Measurements from ENCODE around the gene LHX3. TPM values are rescaled to one million over a fixed set of nuclear protein-coding genes. Genes with fewer than 3 reads are reported as not detected.

LHX3 gene
- total RNA-seq, 6 experiments from 2014 or later: not detected

DNA sequence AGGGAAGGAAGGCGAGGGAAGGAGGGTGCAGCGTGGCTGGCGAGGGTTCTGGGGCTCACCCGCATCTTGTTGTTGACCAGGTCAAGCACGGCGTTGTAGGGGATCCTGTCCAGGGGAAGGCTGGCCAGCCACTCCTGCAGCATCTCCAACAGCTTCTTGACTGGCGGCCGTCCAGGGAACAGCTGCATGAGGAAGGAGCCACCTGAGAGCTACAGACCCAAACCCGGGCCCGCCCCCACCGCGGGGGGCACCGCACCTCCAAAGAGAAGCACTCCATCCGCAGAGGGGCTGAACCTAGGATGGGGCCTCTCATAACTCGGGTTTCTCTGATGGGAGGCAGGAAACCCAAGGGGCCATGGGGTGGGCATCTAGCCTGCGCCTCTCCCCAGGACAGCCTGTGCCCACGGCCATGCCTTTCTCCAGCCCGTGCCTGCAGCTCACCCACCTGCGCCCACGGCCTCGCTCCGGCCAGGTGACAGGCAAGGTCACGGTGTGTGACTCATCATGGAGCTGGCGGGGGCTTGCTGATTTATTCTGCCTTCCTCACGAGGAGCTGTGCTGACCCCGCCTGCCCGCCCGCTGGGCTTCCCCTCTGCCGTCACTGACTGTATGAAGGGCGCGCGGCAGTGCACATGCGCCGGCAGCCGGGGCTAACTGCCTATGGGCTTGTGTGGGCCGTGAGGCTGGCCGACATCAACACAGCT is 11.8 kb upstream of the LHX3 start:
- TF ChIP-seq, protein P1, sequence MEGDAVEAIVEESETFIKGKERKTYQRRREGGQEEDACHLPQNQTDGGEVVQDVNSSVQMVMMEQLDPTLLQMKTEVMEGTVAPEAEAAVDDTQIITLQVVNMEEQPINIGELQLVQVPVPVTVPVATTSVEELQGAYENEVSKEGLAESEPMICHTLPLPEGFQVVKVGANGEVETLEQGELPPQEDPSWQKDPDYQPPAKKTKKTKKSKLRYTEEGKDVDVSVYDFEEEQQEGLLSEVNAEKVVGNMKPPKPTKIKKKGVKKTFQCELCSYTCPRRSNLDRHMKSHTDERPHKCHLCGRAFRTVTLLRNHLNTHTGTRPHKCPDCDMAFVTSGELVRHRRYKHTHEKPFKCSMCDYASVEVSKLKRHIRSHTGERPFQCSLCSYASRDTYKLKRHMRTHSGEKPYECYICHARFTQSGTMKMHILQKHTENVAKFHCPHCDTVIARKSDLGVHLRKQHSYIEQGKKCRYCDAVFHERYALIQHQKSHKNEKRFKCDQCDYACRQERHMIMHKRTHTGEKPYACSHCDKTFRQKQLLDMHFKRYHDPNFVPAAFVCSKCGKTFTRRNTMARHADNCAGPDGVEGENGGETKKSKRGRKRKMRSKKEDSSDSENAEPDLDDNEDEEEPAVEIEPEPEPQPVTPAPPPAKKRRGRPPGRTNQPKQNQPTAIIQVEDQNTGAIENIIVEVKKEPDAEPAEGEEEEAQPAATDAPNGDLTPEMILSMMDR (IDR thresholded peaks at IDR 0.05): no peak
- Mint-ChIP-seq H3K27me3 (ENCODE audit: insufficient read depth) (no peaks in the 10 kb centered on the region), H3K4me1 (ENCODE audit: low read depth) (peaks cover 20% of the 10 kb centered on the region), H3K27ac (no peak overlapping the region), H3K4me3 (no peak overlapping the region), H3K36me3 (ENCODE audit: low read depth) (peaks cover 28% of the 10 kb centered on the region), H3K9me3 (0 out of 2 replicates have a peak, but pooled peaks cover 3% of the 10 kb centered on the region)
- no peak for DNase-seq

DNA sequence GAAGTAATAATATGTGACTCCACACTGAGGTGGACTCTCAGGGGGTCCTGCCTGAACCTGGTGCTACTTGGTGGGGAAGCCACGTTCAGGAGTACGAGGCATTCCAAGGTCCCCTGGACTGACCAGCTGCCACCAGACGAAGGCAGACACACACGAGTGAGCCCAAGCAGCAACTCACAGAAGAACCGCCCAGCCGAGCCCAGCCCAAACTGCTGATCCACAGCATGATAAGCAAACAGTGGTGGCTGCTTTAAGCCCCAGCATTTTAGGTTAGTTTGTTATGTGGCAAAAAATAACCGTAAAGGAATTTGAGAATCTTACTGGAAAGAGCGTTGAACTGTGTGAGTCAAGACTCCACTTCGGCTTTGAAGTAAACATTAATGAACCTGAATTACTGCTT is 8.8 kb upstream of the LHX3 start:
- H3K4me3 Mint-ChIP-seq: no peak overlapping the region
- no peak overlapping the region for H3K27ac Mint-ChIP-seq
- H3K4me1 Mint-ChIP-seq (ENCODE audit: low read depth): no peaks in the 10 kb centered on the region
- H3K9me3 Mint-ChIP-seq: 0 out of 2 replicates have a peak, but pooled peaks cover 3% of the 10 kb centered on the region
- H3K27me3 Mint-ChIP-seq (ENCODE audit: insufficient read depth): no peaks in the 10 kb centered on the region
- H3K36me3 Mint-ChIP-seq (ENCODE audit: low read depth): peaks cover 27% of the 10 kb centered on the region
- TF ChIP-seq, protein P1 (IDR thresholded peaks at IDR 0.05): no peak
- no peak for DNase-seq

DNA sequence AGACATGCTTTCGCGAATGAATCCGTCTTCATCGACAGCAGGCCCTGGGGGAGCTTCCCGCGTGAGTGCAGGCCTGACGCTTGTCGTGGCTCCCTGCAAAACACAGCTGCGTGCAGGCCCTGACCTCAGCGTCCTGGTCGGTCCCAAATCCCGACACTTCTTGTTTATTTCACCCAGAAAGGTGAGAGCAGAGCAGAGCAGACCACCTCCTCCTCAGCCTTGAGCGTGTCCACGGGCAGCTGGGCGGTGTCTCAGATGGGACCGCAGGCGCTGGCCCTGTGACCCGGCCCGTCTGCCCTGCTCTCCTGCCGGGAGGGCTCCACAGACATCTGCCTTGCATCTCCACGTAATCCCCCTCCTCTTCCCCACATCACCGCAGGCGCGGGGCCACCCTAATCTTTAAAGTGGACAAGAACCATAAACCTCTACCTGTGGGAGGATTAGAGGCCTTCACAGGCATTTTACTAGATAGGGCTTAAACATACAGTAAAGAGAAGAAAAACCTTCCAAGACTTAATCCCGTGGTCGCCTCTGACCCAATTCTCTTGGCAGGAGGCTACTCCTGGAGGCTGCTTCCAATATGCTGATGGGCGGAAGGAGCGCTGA is 7.5 kb upstream of the LHX3 start:
- Mint-ChIP-seq H3K4me3 (no peak overlapping the region), H3K27ac (no peak overlapping the region), H3K36me3 (ENCODE audit: low read depth) (peaks cover 27% of the 10 kb centered on the region), H3K27me3 (ENCODE audit: insufficient read depth) (no peaks in the 10 kb centered on the region), H3K4me1 (ENCODE audit: low read depth) (no peaks in the 10 kb centered on the region), H3K9me3 (0 out of 2 replicates have a peak, but pooled peaks cover 3% of the 10 kb centered on the region)
- no peak for DNase-seq
- TF ChIP-seq, protein P1 (IDR thresholded peaks at IDR 0.05): no peak

DNA sequence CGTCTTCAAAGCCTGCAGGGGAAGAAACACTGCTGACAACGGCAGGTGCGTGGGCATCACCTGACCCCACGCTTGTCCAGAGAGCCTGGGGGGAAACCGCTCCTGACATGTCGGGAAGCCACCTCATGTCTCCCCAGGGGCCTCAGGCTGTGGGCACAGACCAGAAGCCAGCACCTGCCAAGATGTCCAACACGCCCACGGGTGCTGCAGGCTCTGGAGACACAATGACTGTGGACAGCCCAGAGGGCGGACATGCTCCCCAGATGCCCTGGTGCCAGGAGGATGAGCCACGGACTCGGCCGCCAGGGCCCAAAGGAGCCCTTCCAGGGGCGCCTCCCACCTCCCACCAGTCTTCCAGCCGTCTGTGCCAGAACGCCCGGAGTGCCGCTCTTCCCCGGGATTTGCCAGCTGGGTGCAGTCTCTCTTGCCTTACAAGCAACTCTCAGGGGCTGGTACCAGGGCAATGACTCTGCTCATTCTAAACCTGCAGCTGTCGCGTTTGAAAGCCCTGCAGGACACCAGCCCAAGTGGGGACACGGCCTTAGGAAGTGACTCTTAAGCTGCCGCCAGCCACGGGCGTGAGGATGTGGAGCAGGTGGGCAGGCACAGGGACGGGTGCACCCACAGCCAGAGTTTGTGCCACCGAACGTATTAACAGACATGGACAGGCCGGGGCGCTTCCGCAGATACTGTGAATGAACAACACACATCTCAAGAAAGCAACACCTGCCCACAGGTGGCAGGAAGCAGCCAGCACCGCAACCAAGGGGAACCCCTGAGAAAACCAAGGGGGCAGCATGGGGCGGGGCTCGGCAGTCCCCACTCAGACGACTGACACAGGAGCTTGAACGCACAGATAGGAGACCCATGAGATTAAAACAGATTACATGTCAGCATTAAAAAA is 6.8 kb upstream of the LHX3 start:
- TF ChIP-seq, protein P1 (IDR thresholded peaks at IDR 0.05): no peak
- no peak overlapping the region for H3K4me3 Mint-ChIP-seq
- H3K4me1 Mint-ChIP-seq (ENCODE audit: low read depth): no peaks in the 10 kb centered on the region
- H3K27me3 Mint-ChIP-seq (ENCODE audit: insufficient read depth): no peaks in the 10 kb centered on the region; the same call in 1 of the 2 replicates
- DNase-seq: no peak
- H3K27ac Mint-ChIP-seq: no peak overlapping the region
- H3K36me3 Mint-ChIP-seq (ENCODE audit: low read depth): peaks cover 27% of the 10 kb centered on the region
- H3K9me3 Mint-ChIP-seq: 0 out of 2 replicates have a peak, but pooled peaks cover 3% of the 10 kb centered on the region

DNA sequence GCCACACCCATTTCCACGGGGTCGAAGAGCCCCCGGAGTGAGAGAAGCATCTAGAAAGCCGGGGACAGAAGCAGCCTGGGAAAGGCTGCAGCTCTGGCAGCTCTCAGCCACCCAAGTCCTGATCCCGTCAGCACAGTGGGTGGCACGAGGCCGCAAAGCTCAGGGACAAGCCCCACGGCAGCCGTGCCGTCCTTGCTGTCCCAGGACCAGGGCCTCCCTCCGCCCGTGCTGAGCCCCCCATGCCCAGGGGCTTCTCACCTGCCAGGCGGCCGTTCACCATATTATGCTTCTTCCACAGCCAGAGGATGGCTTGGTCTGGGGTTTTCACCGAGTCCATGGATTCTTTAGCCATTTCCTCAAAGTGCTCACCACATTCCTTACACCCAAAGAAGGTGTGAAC is 6.1 kb upstream of the LHX3 start:
- Mint-ChIP-seq H3K27ac (no peak overlapping the region), H3K36me3 (ENCODE audit: low read depth) (peaks cover 30% of the 10 kb centered on the region), H3K9me3 (0 out of 2 replicates have a peak, but pooled peaks cover 3% of the 10 kb centered on the region), H3K27me3 (ENCODE audit: insufficient read depth) (no peaks in the 10 kb centered on the region; the same call in 1 of the 2 replicates), H3K4me1 (ENCODE audit: low read depth) (no peaks in the 10 kb centered on the region), H3K4me3 (no peak overlapping the region)
- TF ChIP-seq, protein P1 (IDR thresholded peaks at IDR 0.05): no peak
- no peak for DNase-seq

Measured in HFFc6 (cell line).